Mesenchymal stem cell (in vitro differentiated cells and primary cell): Measurements from ENCODE around the gene NFIL3.

Experiments used
- DNase-seq: peaks from one replicate; pipeline ENCODE4 v3.0.0-alpha.2; 2013
- H2AFZ ChIP-seq: one replicate; pipeline ENCODE4 v1.6.1; 2013; ENCODE audit warnings: low read depth, mild to moderate bottlenecking, control low read depth, inconsistent platforms, low read length, moderate library complexity
- H2AK5ac ChIP-seq: 2 replicates; pipeline ENCODE4 v1.6.1; 2013; ENCODE audit warnings: low read length, moderate library complexity, mild to moderate bottlenecking, inconsistent platforms; ENCODE audit not compliant: severe bottlenecking
- H2BK120ac ChIP-seq: one replicate; pipeline ENCODE4 v1.6.1; 2013; ENCODE audit warnings: low read depth, mild to moderate bottlenecking, inconsistent platforms, low read length, moderate library complexity
- H2BK12ac ChIP-seq, 2 experiments: one replicate each; pipeline ENCODE4 v1.6.1; 2013; ENCODE audit warnings: inconsistent platforms in 2 of 2, low read length in 2 of 2, mild to moderate bottlenecking in 2 of 2, moderate library complexity in 2 of 2, control low read depth in 1 of 2
- H2BK15ac ChIP-seq: one replicate; pipeline ENCODE4 v1.6.1; 2013; ENCODE audit warnings: mild to moderate bottlenecking, low read depth, inconsistent platforms; ENCODE audit not compliant: poor library complexity, severe bottlenecking
- H2BK5ac ChIP-seq: 2 replicates; pipeline ENCODE4 v1.6.1; 2013; ENCODE audit warnings: low read depth, mild to moderate bottlenecking, low read length, control low read depth, inconsistent platforms; ENCODE audit not compliant: poor library complexity, severe bottlenecking
- H3K14ac ChIP-seq, 2 experiments: one replicate each; pipeline ENCODE4 v1.6.1; 2013; ENCODE audit warnings: inconsistent platforms in 2 of 2, low read length in 2 of 2, control low read depth in 1 of 2, mild to moderate bottlenecking in 1 of 2, moderate library complexity in 1 of 2
- H3K18ac ChIP-seq, 2 experiments: one replicate each; pipeline ENCODE4 v1.6.1; 2013; ENCODE audit warnings: inconsistent platforms in 2 of 2, low read length in 2 of 2, control low read depth in 1 of 2, low read depth in 1 of 2, mild to moderate bottlenecking in 1 of 2
- H3K23ac ChIP-seq, 2 experiments: one replicate each; pipeline ENCODE4 v1.6.1; 2013; ENCODE audit warnings: inconsistent platforms in 2 of 2, low read length in 2 of 2, mild to moderate bottlenecking in 2 of 2, moderate library complexity in 2 of 2, control low read depth in 1 of 2
- H3K27ac ChIP-seq: 2 replicates; pipeline ENCODE4 v1.5.1; 2013; ENCODE audit warnings: mild to moderate bottlenecking, moderate library complexity, low read length, control low read depth, inconsistent platforms; ENCODE audit not compliant: poor library complexity, severe bottlenecking
- H3K27me3 ChIP-seq, 2 experiments: 2 replicates each; pipeline versions ENCODE4 v1.6.1 to v1.7.0; 2013; ENCODE audit warnings: low read length in 2 of 2, mild to moderate bottlenecking in 2 of 2, moderate library complexity in 2 of 2, control low read depth in 1 of 2, inconsistent platforms in 1 of 2; ENCODE audit not compliant: control insufficient read depth in 1 of 2, insufficient read depth in 1 of 2
- H3K36me3 ChIP-seq, 2 experiments: 2 replicates each; pipeline versions ENCODE4 v1.6.1 to v1.7.0; 2013; ENCODE audit warnings: low read length in 2 of 2, control low read depth in 1 of 2, inconsistent platforms in 1 of 2, low read depth in 1 of 2, mild to moderate bottlenecking in 1 of 2; ENCODE audit not compliant: insufficient read depth in 2 of 2, control insufficient read depth in 1 of 2
- H3K4ac ChIP-seq, 2 experiments: one replicate each; pipeline ENCODE4 v1.6.1; 2013; ENCODE audit warnings: inconsistent platforms in 2 of 2, low read length in 2 of 2, mild to moderate bottlenecking in 2 of 2, moderate library complexity in 2 of 2, control low read depth in 1 of 2, low read depth in 1 of 2
- H3K4me1 ChIP-seq: 2 replicates; pipeline ENCODE4 v1.6.1; 2013; ENCODE audit warnings: low read depth, low read length, control low read depth; ENCODE audit not compliant: control insufficient read depth, insufficient read depth
- H3K4me2 ChIP-seq: 2 replicates; pipeline ENCODE4 v1.6.1; 2013; ENCODE audit warnings: low read length, mild to moderate bottlenecking, inconsistent platforms; ENCODE audit not compliant: poor library complexity, severe bottlenecking
- H3K4me3 ChIP-seq, 2 experiments: 2 replicates each; pipeline versions ENCODE4 v1.5.1 to v1.7.0; 2013; ENCODE audit warnings: low read length in 2 of 2, mild to moderate bottlenecking in 2 of 2, control low read depth in 1 of 2, low read depth in 1 of 2; ENCODE audit not compliant: insufficient read depth in 1 of 2
- H3K79me1 ChIP-seq: replicated peaks from 2 replicates; pipeline ENCODE4 v1.6.1; 2013; ENCODE audit warnings: mild to moderate bottlenecking, control low read depth, low read length, inconsistent platforms; ENCODE audit not compliant: poor library complexity, severe bottlenecking
- H3K9ac ChIP-seq: 2 replicates; pipeline ENCODE4 v1.7.0; 2013; ENCODE audit warnings: mild to moderate bottlenecking, low read length, moderate library complexity
- H3K9me3 ChIP-seq: 2 replicates; pipeline ENCODE4 v1.7.0; 2013; ENCODE audit warnings: mild to moderate bottlenecking, low read length; ENCODE audit not compliant: control insufficient read depth
- H4K8ac ChIP-seq: one replicate; pipeline ENCODE4 v1.6.1; 2013; ENCODE audit warnings: inconsistent platforms, mild to moderate bottlenecking, low read length, moderate library complexity
- H4K91ac ChIP-seq: one replicate; pipeline ENCODE4 v1.6.1; 2013; ENCODE audit warnings: mild to moderate bottlenecking, low read length, inconsistent platforms
- WGBS: methylation state at CpG from one replicate; pipeline ENCODE4 v1.1.7; 2013; ENCODE audit warnings: mixed read lengths; 5-methylcytosine and 5-hydroxymethylcytosine counted together

Gene NFIL3

GRCh38 chr9:91405343-91406077 lies 18.1 kb downstream of the NFIL3 start:
- no peaks in the 10 kb centered on the region for H3K27me3 ChIP-seq
- no peak overlapping the region for H2BK12ac ChIP-seq
- no peak for DNase-seq
- no peaks in the 10 kb centered on the region for H3K9me3 ChIP-seq
- H3K9ac ChIP-seq = no peak overlapping the region
- no peak overlapping the region for H2AFZ ChIP-seq
- H3K36me3 ChIP-seq = peaks cover 15 to 46% of the 10 kb centered on the region in 2 experiments
- H3K18ac ChIP-seq = no peak overlapping the region
- H2BK15ac ChIP-seq = no peak overlapping the region
- no peak overlapping the region for H3K4me3 ChIP-seq
- no peak overlapping the region for H2BK5ac ChIP-seq
- H4K8ac ChIP-seq = no peak overlapping the region
- 97% methylated on average over 21 of the region's 25 CpGs for WGBS
- H3K4me1 ChIP-seq = no peaks in the 10 kb centered on the region
- no peak overlapping the region for H3K14ac ChIP-seq
- H3K27ac ChIP-seq = no peak overlapping the region
- H3K79me1 ChIP-seq = peaks cover 24% of the 10 kb centered on the region
- no peak overlapping the region for H4K91ac ChIP-seq
- no peak overlapping the region for H3K4ac ChIP-seq
- no peak overlapping the region for H2AK5ac ChIP-seq
- no peak overlapping the region for H3K4me2 ChIP-seq
- H3K23ac ChIP-seq = no peak overlapping the region
- H2BK120ac ChIP-seq = no peak overlapping the region

GRCh38 chr9:91403665-91404543 lies 19.7 kb downstream of the NFIL3 start:
- H3K23ac ChIP-seq = no peak overlapping the region
- peaks cover 8 to 30% of the 10 kb centered on the region in 2 experiments for H3K36me3 ChIP-seq
- H2BK12ac ChIP-seq = no peak overlapping the region
- no peaks in the 10 kb centered on the region for H3K27me3 ChIP-seq
- H3K79me1 ChIP-seq = peaks cover 10% of the 10 kb centered on the region
- WGBS = 97% methylated on average over 14 of the region's 14 CpGs
- H3K18ac ChIP-seq = no peak overlapping the region
- no peak overlapping the region for H2BK15ac ChIP-seq
- H3K27ac ChIP-seq = no peak overlapping the region
- H3K9ac ChIP-seq = no peak overlapping the region
- H3K14ac ChIP-seq = no peak overlapping the region
- H2BK120ac ChIP-seq = no peak overlapping the region
- H4K91ac ChIP-seq = no peak overlapping the region
- DNase-seq = no peak
- no peak overlapping the region for H4K8ac ChIP-seq
- H3K4me2 ChIP-seq = no peak overlapping the region
- no peaks in the 10 kb centered on the region for H3K4me1 ChIP-seq
- H2AFZ ChIP-seq = no peak overlapping the region
- H3K4ac ChIP-seq = no peak overlapping the region
- no peak overlapping the region for H2AK5ac ChIP-seq
- H3K4me3 ChIP-seq = no peak overlapping the region
- no peak overlapping the region for H2BK5ac ChIP-seq
- H3K9me3 ChIP-seq = no peaks in the 10 kb centered on the region

GRCh38 chr9:91398926-91399325 lies 24.7 kb downstream of the NFIL3 start:
- Histone ChIP-seq H3K4ac (no peak overlapping the region), H3K4me2 (no peak overlapping the region)
- WGBS = 88% methylated on average over 3 of the region's 3 CpGs

More at GRCh38 chr9:91398926-91399325, 24.7 kb downstream of the NFIL3 start:
- Histone ChIP-seq H3K18ac (no peak overlapping the region), H3K79me1 (no peaks in the 10 kb centered on the region), H2AK5ac (no peak overlapping the region), H3K14ac (no peak overlapping the region), H4K8ac (no peak overlapping the region), H3K27me3 (no peaks in the 10 kb centered on the region), H3K9ac (no peak overlapping the region), H3K9me3 (no peaks in the 10 kb centered on the region), H2BK12ac (peak overlapping the region; percentile 42 to 72), H3K4me1 (peaks cover 2% of the 10 kb centered on the region), H4K91ac (no peak overlapping the region), H3K27ac (no peak overlapping the region), H3K36me3 (no peaks in the 10 kb centered on the region), H2BK5ac (no peak overlapping the region), H3K23ac (no peak overlapping the region), H2BK120ac (no peak overlapping the region), H2BK15ac (no peak overlapping the region), H2AFZ (no peak overlapping the region), H3K4me3 (no peak overlapping the region)
- no peak for DNase-seq
